ENCODE data around the gene MEA1.

MEA1 gene

GRCh38 chr6:42969431-42969830 is 44.3 kb downstream of the MEA1 start:
- DNase-seq: no peak

DNA sequence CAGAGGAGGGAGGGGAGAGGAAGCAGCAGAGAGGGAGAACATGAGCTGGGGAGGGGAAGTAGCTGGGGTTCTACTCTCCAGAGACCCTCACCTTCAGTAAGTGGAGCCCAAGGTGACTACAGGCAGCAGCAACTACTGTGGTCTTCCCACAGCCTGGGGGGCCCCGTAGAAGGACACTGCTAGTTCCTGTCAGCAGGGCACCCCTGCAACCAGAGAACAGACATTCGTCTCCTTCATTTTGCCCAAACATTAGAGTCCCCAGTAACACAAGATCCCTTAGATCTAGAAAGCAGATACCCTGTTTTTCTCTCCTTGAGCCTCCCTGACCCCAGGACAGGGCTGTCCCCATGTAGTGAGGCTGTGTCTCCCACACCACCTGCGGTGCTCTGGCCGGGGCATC is 45.0 kb downstream of the MEA1 start:
- DNase-seq: no peak

GRCh38 chr6:42968126-42968701 is 45.5 kb downstream of the MEA1 start:
- DNase-seq: no peak

DNA sequence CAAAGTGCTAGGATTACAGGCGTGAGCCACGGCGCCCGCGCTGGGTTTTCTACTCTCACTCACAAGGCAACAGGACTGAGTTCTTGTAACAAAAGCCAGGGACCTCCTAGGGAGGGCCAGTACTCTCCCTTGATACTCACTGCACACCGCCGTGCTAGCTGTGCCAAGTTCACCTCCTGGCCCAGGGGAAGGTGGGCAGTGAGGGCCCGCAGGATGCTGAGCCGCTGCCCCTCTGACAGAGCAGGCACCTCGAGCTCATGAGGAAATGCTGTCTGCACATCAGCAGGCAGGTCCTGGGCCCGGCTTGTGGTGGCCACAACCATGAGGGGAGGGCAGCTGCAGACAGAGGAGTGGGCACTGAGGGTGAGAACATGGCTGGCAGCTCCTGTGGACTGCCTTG is 46.5 kb downstream of the MEA1 start:
- DNase-seq: no peak

- no peak for DNase-seq
Observed at GRCh38 chr6:42966571-42966970, 47.2 kb downstream of the MEA1 start.

GRCh38 chr6:42963855-42964605 is 49.7 kb downstream of the MEA1 start:
- DNase-seq: no peak

DNA sequence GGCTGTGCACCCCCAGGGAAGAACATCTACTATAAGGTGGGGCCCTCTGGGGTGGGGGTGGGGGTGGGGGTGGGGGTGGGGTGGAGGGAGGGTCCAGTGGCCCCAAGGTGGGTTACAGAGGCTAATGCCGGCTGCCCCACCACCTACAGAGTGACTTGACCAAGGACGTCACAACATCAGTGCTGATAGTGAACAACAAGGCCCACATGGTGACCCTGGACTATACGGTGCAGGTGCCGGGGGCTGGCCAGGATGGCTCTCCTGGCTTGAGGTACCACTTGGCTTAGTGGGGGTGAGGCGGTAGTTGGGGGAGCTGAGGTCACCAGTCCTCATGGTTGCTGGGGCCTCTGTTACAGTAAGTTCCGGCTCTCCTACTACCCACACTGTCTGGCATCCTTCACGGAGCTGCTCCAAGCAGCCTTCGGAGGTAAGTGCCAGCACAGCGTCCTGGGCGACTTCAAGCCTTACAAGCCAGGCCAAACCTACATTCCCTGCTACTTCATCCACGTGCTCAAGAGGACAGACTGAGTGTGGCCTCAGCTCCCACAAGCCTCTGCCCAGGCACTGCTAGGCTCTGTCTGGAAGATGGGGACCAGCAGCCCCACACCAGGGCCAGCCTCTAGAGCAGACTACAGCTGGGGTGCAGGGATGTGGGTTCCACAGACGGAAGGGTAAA is 50.4 kb downstream of the MEA1 start:
- DNase-seq: no peak

DNA sequence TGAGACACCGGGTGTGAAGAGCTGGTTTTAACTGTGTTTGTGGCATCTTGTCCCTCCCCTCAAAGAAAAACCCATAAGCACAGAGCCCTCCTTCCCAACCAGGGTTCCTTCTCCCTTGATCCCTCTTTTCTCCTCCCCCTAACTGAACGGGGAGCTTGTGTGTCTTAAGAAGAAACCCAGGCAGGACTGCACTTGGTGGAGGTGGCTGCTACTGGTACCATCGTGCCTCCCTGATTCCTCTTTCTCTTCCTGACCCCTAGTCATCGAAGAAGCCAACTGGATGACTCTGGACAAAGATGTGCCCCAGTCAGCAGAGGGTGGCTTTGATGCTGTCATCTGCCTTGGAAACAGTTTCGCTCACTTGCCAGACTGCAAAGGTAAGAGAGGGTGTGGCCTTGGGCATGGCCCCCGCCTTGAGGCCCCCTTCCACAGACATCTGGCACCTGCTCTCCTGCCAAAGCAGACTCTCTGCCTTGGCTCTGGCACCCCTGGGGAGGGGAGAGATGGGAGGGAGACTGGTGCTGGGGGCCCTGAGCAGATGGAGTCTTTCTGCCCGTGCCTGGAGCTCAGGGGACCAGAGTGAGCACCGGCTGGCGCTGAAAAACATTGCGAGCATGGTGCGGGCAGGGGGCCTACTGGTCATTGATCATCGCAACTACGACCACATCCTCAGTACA is 51.1 kb downstream of the MEA1 start:
- DNase-seq: no peak

- DNase-seq: no peak
Observed at GRCh38 chr6:42962096-42962495, 51.6 kb downstream of the MEA1 start.

All from NCI-H2029 treated with DMSO at 0.1 percent for 48 hours (cell line).